Activated CD4-positive, alpha-beta memory T cell treated with anti-CD3 and anti-CD28 coated beads for 36 hours (primary cell): ENCODE measurements around the gene IRGQ. TPM values are rescaled to one million over a fixed set of nuclear protein-coding genes. Genes with fewer than 3 reads are reported as not detected.
"Not testable (repeated sequence)": the region's sequence is repeated elsewhere in the genome, so short reads cannot be mapped to it uniquely, and the experiment has no call there.

Source experiments
- CTCF ChIA-PET: fragments of 350-600 bp; sonication (Branson Sonifier 250); formaldehyde crosslinking; loops from one replicate; lab custom pipeline; 2021; ENCODE audit warnings: antibody characterized with exemption, inconsistent platforms; lab: Charles Lee
- POLR2A ChIA-PET: fragments of 350-600 bp; sonication (Branson Sonifier 250); formaldehyde crosslinking; loops from one replicate; lab custom pipeline; 2021; ENCODE audit warnings: antibody characterized with exemption; lab: Charles Lee
- DNase-seq: peaks from one replicate; pipeline ENCODE4 v3.0.0-alpha.2; 2020
- H3K27ac Mint-ChIP-seq: one replicate; pipeline ENCODE4 v1.8.0; 2021; ENCODE audit warnings: mixed read lengths
- H3K27me3 Mint-ChIP-seq: one replicate; pipeline ENCODE4 v1.8.0; 2021; ENCODE audit warnings: mixed read lengths
- H3K36me3 Mint-ChIP-seq: one replicate; pipeline ENCODE4 v1.8.0; 2021; ENCODE audit warnings: mixed read lengths
- H3K4me1 Mint-ChIP-seq: one replicate; pipeline ENCODE4 v1.8.0; 2021; ENCODE audit warnings: low read depth, mixed read lengths
- H3K4me3 Mint-ChIP-seq: one replicate; pipeline ENCODE4 v1.8.0; 2021; ENCODE audit warnings: mild to moderate bottlenecking, mixed read lengths
- H3K9me3 Mint-ChIP-seq: one replicate; pipeline ENCODE4 v1.8.0; 2021; ENCODE audit warnings: mixed read lengths
- intact Hi-C: fragments of 100-400 bp; cut with micrococcal nuclease; formaldehyde crosslinking; loops from one replicate; pipeline ENCODE4 v1.15.1; 2023
- total RNA-seq, 2 experiments: library from RNA; stranded (reverse); gene quantifications; one replicate each; pipeline ENCODE4 v1.2.3, GENCODE V29; 2021

IRGQ gene
- total RNA-seq, 2 experiments from 2014 or later = 18.3 to 19.9 TPM

GRCh38 chr19:43594710-43595604 lies 977 bp downstream of the IRGQ start:
- no peaks in the 10 kb centered on the region for H3K9me3 Mint-ChIP-seq
- POLR2A ChIA-PET = interaction anchor here (0.7 to 2.8 kb wide), 17 partner anchors 9 to 90 kb away, joined by 3 to 17 read pairs (median 5); partner anchors contain the start of genes PHLDB3, PINLYP, XRCC1 and ZNF575
- CTCF ChIA-PET = interaction anchor here (0.6 to 7.1 kb wide), 40 partner anchors 8 to 1953 kb away, joined by 3 to 145 read pairs (median 6); partner anchors contain the start of genes PHLDB3, PINLYP, SMG9 and XRCC1
- H3K36me3 Mint-ChIP-seq = peaks cover 35% of the 10 kb centered on the region
- H3K4me1 Mint-ChIP-seq = peaks cover 38% of the 10 kb centered on the region
- intact Hi-C loops = loop anchor here (1.0 kb wide), 1 partner anchor 148 kb away; no protein-coding TSS in a partner anchor
- H3K4me3 Mint-ChIP-seq = peak overlapping the region; percentile 94
- H3K27ac Mint-ChIP-seq = peak overlapping the region; percentile 98
- H3K27me3 Mint-ChIP-seq = no peaks in the 10 kb centered on the region
- DNase-seq = peak; percentile 82

GRCh38 chr19:43594081-43594697 lies 1.7 kb downstream of the IRGQ start:
- no peaks in the 10 kb centered on the region for H3K9me3 Mint-ChIP-seq
- H3K36me3 Mint-ChIP-seq = peaks cover 34% of the 10 kb centered on the region
- H3K27me3 Mint-ChIP-seq = no peaks in the 10 kb centered on the region
- CTCF ChIA-PET = interaction anchor here (0.6 to 7.1 kb wide), 37 partner anchors 9 to 1952 kb away, joined by 3 to 145 read pairs (median 7); partner anchors contain the start of genes PHLDB3, PINLYP, SMG9 and XRCC1
- H3K4me3 Mint-ChIP-seq = peak overlapping the region; percentile 94
- peaks cover 39% of the 10 kb centered on the region for H3K4me1 Mint-ChIP-seq
- peak overlapping the region; percentile 47 for H3K27ac Mint-ChIP-seq
- POLR2A ChIA-PET = interaction anchor here (0.7 to 2.8 kb wide), 14 partner anchors 10 to 69 kb away, joined by 3 to 17 read pairs (median 6); partner anchors contain the start of genes PINLYP, XRCC1 and ZNF575
- DNase-seq = no peak
- intact Hi-C loops = loop anchor here (1.0 kb wide), 1 partner anchor 147 kb away; no protein-coding TSS in a partner anchor

- Mint-ChIP-seq H3K4me3 (no peak overlapping the region), H3K27me3 (no peaks in the 10 kb centered on the region), H3K9me3 (no peaks in the 10 kb centered on the region), H3K4me1 (peaks cover 32% of the 10 kb centered on the region), H3K36me3 (peaks cover 31% of the 10 kb centered on the region), H3K27ac (no peak overlapping the region)
- CTCF ChIA-PET = interaction anchor here (1.0 to 7.1 kb wide), 5 partner anchors 21 to 160 kb away, joined by 3 to 145 read pairs (median 6); no protein-coding TSS in a partner anchor
- POLR2A ChIA-PET = no interaction called here
- DNase-seq = no peak
- intact Hi-C loops = no loop called here
Observed at GRCh38 chr19:43592800-43593350, 3.1 kb downstream of the IRGQ start.

- H3K27ac Mint-ChIP-seq = no peak overlapping the region
- CTCF ChIA-PET = interaction anchor here (1.0 to 1.1 kb wide), 2 partner anchors 37 to 145 kb away, joined by 4 to 6 read pairs; no protein-coding TSS in a partner anchor
- POLR2A ChIA-PET = no interaction called here
- peaks cover 25% of the 10 kb centered on the region for H3K4me1 Mint-ChIP-seq
- no peak for DNase-seq
- no peaks in the 10 kb centered on the region for H3K27me3 Mint-ChIP-seq
- no peaks in the 10 kb centered on the region for H3K9me3 Mint-ChIP-seq
- H3K36me3 Mint-ChIP-seq = peaks cover 29% of the 10 kb centered on the region
- H3K4me3 Mint-ChIP-seq = no peak overlapping the region
- intact Hi-C loops = no loop called here
Observed at GRCh38 chr19:43591904-43592772, 3.8 kb downstream of the IRGQ start.

- ChIA-PET POLR2A (no interaction called here), CTCF (interaction anchor here (1.5 to 1.7 kb wide), 3 partner anchors 15 to 143 kb away, joined by 3 to 4 read pairs (median 4); partner anchors contain the start of genes PINLYP and XRCC1)
- Mint-ChIP-seq H3K36me3 (peaks cover 19% of the 10 kb centered on the region), H3K4me1 (peaks cover 19% of the 10 kb centered on the region), H3K9me3 (no peaks in the 10 kb centered on the region), H3K27me3 (no peaks in the 10 kb centered on the region), H3K4me3 (no peak overlapping the region), H3K27ac (peak overlapping the region; percentile 28)
- DNase-seq = no peak
- intact Hi-C loops = no loop called here
Observed at GRCh38 chr19:43589678-43590077, 6.3 kb downstream of the IRGQ start.

- Mint-ChIP-seq H3K27me3 (no peaks in the 10 kb centered on the region), H3K27ac (no peak overlapping the region), H3K36me3 (peaks cover 19% of the 10 kb centered on the region), H3K9me3 (no peaks in the 10 kb centered on the region), H3K4me3 (no peak overlapping the region), H3K4me1 (peaks cover 23% of the 10 kb centered on the region)
- CTCF ChIA-PET = interaction anchor here (0.7 to 1.7 kb wide), 5 partner anchors 14 to 142 kb away, joined by 3 to 8 read pairs (median 4); partner anchors contain the start of genes PINLYP and XRCC1
- intact Hi-C loops = no loop called here
- POLR2A ChIA-PET = no interaction called here
- DNase-seq = no peak
Observed at GRCh38 chr19:43589277-43589676, 6.7 kb downstream of the IRGQ start.

- POLR2A ChIA-PET, H3K27ac Mint-ChIP-seq, H3K9me3 Mint-ChIP-seq, H3K27me3 Mint-ChIP-seq, intact Hi-C loops, DNase-seq, H3K4me3 Mint-ChIP-seq, H3K36me3 Mint-ChIP-seq, CTCF ChIA-PET: not testable (repeated sequence)
- peaks cover 17% of the 10 kb centered on the region for H3K4me1 Mint-ChIP-seq
Observed at GRCh38 chr19:43587029-43587428, 8.9 kb downstream of the IRGQ start.

- ChIA-PET POLR2A (no interaction called here), CTCF (no interaction called here)
- intact Hi-C loops = no loop called here
- Mint-ChIP-seq H3K27me3 (no peaks in the 10 kb centered on the region), H3K4me3 (no peak overlapping the region), H3K27ac (no peak overlapping the region), H3K36me3 (peaks cover 5% of the 10 kb centered on the region), H3K9me3 (no peaks in the 10 kb centered on the region), H3K4me1 (peaks cover 17% of the 10 kb centered on the region)
- no peak for DNase-seq
Observed at GRCh38 chr19:43586346-43586745, 9.6 kb downstream of the IRGQ start.

GRCh38 chr19:43584484-43584883 lies 11.4 kb downstream of the IRGQ start:
- H3K27ac Mint-ChIP-seq = peak overlapping the region; percentile 5
- no peak overlapping the region for H3K4me3 Mint-ChIP-seq
- ChIA-PET POLR2A (interaction anchor here (1.4 kb wide), 1 partner anchor 11 kb away, joined by 7 read pairs; the partner anchor contains the start of gene IRGQ), CTCF (interaction anchor here (1.2 to 1.3 kb wide), 2 partner anchors 10 to 137 kb away, joined by 5 to 7 read pairs; no protein-coding TSS in a partner anchor)
- no peaks in the 10 kb centered on the region for H3K36me3 Mint-ChIP-seq
- no peak for DNase-seq
- peaks cover 8% of the 10 kb centered on the region for H3K4me1 Mint-ChIP-seq
- intact Hi-C loops = no loop called here
- H3K9me3 Mint-ChIP-seq = no peaks in the 10 kb centered on the region
- H3K27me3 Mint-ChIP-seq = no peaks in the 10 kb centered on the region

GRCh38 chr19:43582495-43582894 lies 13.4 kb downstream of the IRGQ start:
- ChIA-PET POLR2A (interaction anchor here (2.2 kb wide), 1 partner anchor 12 kb away, joined by 6 read pairs; no protein-coding TSS in a partner anchor), CTCF (interaction anchor here (0.6 to 1.9 kb wide), 2 partner anchors 12 to 125 kb away, joined by 3 to 9 read pairs; no protein-coding TSS in a partner anchor)
- H3K27ac Mint-ChIP-seq = no peak overlapping the region
- intact Hi-C loops = no loop called here
- peaks cover 8% of the 10 kb centered on the region for H3K4me1 Mint-ChIP-seq
- no peaks in the 10 kb centered on the region for H3K9me3 Mint-ChIP-seq
- H3K36me3 Mint-ChIP-seq = no peaks in the 10 kb centered on the region
- no peak overlapping the region for H3K4me3 Mint-ChIP-seq
- no peaks in the 10 kb centered on the region for H3K27me3 Mint-ChIP-seq
- DNase-seq = no peak
